Subcutaneous adipose tissue (tissue), 4 donors: ENCODE results near the gene PROSER2. TPM values are rescaled to one million over a fixed set of nuclear protein-coding genes. Genes with fewer than 3 reads are reported as not detected.

ENCODE experiments used
- total RNA-seq, 4 donors: library from RNA; depleted of rRNA; stranded (reverse); fragments of >200 nt; gene quantifications; one replicate each; pipeline ENCODE4 v1.1.0, GENCODE V29; 2016
- TF ChIP-seq, protein P1 (sequence below): fragments of 450-650 bp; IDR thresholded peaks from one replicate; pipeline ENCODE4 v1.5.1; 2016; ENCODE audit warnings: low read depth, mild to moderate bottlenecking, control low read depth, antibody characterized with exemption, moderate library complexity

Gene PROSER2
- total RNA-seq: 1 to 10 TPM; 3.4 to 8.1 (median 5.3) TPM

DNA sequence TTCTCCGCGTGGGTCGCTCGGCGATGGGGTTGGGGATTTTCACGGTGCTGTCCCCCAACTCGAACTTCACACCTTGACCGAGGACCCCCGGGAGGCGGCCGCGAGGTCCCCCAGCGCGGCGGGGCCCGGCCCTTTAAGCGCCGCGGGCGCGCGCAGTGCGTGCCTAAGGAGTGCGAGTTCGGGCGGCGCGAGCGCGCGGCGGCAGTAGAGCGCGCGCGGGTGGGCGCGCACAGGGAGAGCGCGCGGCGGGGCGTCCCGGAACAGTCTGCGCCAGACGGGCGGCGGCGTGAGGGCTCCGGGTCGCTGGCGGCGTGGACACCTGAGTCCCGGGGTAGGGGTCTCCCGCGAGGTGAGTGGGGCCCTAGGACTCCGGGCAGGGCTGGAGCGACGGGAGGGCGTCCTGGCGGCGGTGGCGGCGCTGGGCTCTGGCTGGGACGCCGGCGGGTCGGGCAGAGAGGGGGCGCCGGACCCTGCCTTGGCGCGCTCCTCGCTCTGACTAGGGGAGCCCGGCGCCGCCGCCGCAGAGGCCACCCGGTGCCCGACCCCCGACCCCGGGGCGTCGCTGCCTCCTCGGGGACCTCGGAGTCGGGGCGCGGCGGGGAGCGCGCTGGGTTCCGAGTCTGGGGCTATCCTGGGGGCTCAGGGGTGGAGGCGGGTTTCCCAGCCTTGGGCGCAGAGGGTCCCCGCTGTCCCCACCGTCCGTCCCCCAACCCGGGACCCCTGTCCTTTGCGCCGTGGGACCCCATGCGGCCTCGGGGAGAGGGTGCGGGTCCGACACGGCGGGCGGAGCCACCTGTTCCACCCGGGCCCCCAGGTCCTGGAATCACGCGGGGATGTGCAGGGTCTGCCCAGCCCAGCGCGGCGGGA, at the start of gene PROSER2:
PROSER2 (plus strand) TSS at position 235 of the 867 bp plus-strand sequence. CDS start 28,722 bp downstream, outside the sequence.
- TF ChIP-seq, protein P1, sequence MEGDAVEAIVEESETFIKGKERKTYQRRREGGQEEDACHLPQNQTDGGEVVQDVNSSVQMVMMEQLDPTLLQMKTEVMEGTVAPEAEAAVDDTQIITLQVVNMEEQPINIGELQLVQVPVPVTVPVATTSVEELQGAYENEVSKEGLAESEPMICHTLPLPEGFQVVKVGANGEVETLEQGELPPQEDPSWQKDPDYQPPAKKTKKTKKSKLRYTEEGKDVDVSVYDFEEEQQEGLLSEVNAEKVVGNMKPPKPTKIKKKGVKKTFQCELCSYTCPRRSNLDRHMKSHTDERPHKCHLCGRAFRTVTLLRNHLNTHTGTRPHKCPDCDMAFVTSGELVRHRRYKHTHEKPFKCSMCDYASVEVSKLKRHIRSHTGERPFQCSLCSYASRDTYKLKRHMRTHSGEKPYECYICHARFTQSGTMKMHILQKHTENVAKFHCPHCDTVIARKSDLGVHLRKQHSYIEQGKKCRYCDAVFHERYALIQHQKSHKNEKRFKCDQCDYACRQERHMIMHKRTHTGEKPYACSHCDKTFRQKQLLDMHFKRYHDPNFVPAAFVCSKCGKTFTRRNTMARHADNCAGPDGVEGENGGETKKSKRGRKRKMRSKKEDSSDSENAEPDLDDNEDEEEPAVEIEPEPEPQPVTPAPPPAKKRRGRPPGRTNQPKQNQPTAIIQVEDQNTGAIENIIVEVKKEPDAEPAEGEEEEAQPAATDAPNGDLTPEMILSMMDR: no peak

DNA sequence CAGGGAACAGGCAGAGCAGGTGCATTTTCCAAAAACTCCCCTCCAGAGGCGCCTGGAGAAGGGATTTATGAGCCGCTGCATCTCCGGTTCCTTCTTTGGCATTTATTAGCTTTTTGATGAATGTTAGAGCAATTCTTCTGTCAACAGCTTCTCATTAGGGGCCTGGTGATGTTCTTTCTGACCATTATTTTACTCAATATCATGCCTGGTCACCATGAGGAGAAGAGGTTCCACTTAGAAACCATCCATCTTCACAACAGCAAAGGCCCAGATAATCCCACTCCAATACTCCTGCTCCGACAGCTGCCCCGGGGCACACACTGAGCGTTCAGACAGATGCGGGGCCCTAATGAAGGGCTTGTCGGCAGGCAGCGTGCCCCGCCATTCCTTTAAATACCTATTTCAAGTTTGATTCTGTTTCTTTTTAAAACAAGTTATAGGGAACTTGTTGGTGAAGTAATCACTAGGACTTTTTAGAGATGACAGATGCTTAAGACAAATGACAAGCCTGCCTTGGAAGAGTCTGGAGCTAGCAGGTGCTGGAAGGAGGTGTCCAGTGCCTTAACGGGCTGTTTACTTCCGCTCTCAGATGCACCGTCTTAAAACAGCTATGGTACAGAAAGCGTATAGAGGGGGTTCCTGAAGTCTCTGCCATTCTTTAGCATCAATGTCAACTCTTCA, 49.3 kb upstream of the PROSER2 start:
- TF ChIP-seq, protein P1: no peak

DNA sequence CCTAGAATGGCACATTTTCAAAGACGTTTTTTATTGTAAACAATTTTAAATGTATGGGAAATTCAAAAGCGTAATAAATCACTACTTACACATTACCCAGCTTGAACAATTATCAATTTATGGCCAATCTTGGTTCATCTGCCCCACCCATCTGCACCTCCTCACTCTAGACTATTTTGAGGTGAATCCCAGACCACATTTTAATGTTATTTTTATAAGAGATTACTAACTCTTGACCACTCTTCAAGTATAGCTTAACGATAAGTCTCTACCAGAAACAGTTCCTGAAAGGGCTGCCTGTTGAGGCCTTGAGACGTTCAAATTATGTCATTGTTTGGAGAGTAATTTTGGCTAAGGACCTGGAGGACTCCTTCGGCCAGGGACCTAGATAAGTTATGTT, 47.7 kb upstream of the PROSER2 start:
- TF ChIP-seq, protein P1: no peak

GRCh38 chr10:11776080-11776479, 47.1 kb upstream of the PROSER2 start:
- TF ChIP-seq, protein P1: no peak

DNA sequence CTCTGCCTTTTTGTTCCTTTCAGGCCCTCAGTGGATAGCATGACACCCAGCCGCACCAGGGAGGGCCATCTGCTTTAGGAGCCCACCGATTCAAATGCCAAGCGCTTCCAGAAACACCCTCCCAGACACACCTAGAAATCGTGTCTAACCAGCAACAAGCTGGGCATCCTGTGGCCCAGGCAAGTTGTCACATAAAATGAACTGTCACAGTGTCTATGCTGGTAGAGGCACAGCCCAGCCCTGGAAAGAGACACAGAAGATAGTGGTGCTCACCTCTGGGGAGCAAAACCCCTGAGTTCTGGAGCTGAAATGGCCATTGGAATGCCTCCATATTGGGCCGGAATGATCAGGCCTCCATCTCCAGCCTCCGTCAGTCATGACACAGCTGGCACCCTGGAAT, 42.0 kb upstream of the PROSER2 start:
- TF ChIP-seq, protein P1: no peak

DNA sequence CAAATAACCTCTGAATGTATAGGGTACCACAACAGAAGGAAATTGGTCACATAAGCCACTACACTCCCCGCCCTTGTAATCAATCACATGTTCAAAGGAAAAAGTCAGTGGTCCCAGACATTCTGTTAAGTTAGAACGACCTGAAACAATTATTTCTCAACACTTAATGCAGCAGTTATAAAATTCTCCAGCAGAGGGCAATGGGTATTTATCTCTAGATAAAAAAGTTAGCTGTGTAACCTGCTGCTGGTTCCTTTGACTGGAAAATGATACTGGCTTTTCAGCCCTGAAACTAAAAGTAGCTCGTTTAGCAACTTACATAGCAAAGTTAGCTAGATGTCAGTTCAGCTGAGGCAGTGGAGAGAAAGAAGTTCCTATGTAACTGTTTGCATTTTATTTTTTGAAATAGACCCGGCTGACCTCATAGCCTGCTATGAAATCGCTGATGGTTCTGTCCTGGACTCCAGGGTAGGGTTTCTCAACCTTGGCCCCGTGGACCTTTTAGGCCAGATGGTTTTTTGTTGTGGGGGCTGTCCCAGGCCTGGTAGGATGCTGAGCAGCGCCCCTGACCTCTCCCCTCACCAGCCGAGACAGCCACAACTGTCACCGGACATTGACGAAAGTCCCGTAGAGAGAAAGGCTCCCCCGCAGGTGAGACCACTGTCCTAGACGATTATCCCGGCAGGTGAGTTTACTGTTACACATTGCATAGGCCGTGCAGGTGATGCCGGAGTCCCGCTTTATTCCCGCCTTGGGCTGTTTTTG, 40.2 kb upstream of the PROSER2 start:
- TF ChIP-seq, protein P1: no peak

DNA sequence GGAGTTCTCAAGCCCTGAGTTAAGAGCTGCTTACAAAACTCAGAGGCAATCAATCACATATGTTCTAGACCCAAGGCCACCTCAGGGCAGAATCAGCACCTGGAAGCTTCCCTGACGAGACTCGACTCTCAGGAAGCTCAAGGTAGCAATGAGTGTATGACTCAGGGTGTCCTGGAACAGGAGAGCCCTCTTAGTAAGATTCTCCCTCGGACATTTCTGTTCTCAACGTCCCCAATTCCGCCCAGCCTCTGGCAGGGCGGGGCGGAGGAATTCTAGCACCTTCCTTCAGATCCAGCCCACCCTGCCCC, 39.6 kb upstream of the PROSER2 start:
- TF ChIP-seq, protein P1: no peak
